Measurements from ENCODE around the gene IGF1R.

IGF1R gene

DNA sequence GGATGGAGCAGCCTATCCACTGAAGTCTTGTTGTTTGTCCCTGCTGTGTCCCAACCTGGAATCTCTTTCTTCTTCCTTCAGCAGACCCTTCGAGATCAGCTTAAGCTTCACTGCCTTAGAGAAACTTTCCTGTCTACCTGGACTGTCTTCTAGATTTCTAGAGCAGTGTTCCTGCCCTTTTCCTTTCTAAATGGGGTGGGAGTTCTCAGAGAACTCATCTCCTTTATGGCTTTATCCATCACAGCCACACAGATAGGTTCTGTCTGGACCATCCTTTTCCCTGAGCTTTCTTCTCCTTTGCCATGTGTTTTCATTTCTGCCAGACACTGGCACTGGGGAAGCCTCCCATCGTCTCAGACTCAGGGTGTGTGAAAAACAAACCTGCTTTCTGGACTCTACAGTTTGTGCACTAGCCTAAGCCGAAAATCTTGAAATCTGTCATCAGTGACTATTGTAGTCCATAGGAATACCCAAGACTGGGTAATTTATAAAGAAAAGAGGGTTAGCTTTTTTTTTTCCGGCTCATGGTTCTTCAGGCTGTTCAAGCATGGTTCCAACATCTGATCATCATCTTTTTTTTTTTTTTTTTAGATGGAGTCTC lies 181.8 kb downstream of the IGF1R start:
- DNase-seq: no peak
- Histone ChIP-seq H3K27ac (ENCODE audit: low read length) (no peak overlapping the region), H2AFZ (ENCODE audit: low read depth, low read length) (no peak overlapping the region), H3K79me2 (ENCODE audit: insufficient read depth, low read length) (peaks cover 23% of the 10 kb centered on the region), H3K4me3 (ENCODE audit: low read depth in 1 of 2, low read length in 2 of 2) (no peak overlapping the region), H3K27me3 (ENCODE audit: insufficient read depth, low read length, poor library complexity) (no peaks in the 10 kb centered on the region), H4K20me1 (ENCODE audit: insufficient read depth, low read length) (peaks cover 12% of the 10 kb centered on the region; the same call in 1 of the 2 replicates), H3K4me1 (ENCODE audit: insufficient read depth, low read length) (peaks cover 5% of the 10 kb centered on the region), H3K9ac (ENCODE audit: low read depth, low read length) (no peak overlapping the region), H3K36me3 (ENCODE audit: insufficient read depth, low read length) (no peaks in the 10 kb centered on the region), H3K4me2 (ENCODE audit: insufficient read depth, low read length) (no peak overlapping the region), H3K9me3 (ENCODE audit: insufficient read depth, low read length, severe bottlenecking) (peaks cover 9% of the 10 kb centered on the region)
- TF ChIP-seq, protein P1, sequence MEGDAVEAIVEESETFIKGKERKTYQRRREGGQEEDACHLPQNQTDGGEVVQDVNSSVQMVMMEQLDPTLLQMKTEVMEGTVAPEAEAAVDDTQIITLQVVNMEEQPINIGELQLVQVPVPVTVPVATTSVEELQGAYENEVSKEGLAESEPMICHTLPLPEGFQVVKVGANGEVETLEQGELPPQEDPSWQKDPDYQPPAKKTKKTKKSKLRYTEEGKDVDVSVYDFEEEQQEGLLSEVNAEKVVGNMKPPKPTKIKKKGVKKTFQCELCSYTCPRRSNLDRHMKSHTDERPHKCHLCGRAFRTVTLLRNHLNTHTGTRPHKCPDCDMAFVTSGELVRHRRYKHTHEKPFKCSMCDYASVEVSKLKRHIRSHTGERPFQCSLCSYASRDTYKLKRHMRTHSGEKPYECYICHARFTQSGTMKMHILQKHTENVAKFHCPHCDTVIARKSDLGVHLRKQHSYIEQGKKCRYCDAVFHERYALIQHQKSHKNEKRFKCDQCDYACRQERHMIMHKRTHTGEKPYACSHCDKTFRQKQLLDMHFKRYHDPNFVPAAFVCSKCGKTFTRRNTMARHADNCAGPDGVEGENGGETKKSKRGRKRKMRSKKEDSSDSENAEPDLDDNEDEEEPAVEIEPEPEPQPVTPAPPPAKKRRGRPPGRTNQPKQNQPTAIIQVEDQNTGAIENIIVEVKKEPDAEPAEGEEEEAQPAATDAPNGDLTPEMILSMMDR (IDR thresholded peaks at IDR 0.05; ENCODE audit: borderline replicate concordance, extremely low read depth, low read length, poor library complexity, severe bottlenecking): no peak
- no peak for TF ChIP-seq EZH2 (IDR thresholded peaks at IDR 0.05; ENCODE audit: borderline replicate concordance, low read depth, low read length, severe bottlenecking)
- ATAC-seq (ENCODE audit: insufficient read depth, low read depth): no peak

DNA sequence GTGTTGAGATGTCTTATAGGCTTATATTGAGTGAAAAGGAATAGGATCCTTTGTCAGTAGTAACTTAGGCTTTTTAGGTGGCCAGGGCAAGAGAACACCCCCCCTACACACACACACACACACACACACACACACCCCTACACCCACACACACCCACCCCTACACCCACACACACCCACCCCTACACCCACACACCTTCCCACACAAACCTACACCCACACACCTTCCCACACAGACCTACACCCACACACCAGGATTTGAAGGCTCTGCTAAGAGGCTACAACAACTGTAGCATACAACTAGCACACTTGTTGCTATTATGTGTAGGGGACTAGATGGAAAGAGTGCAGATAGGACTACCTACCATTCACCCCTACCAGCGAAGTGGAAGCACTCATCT lies 186.6 kb downstream of the IGF1R start:
- no peaks in the 10 kb centered on the region for H3K27me3 ChIP-seq (ENCODE audit: insufficient read depth, low read length, poor library complexity)
- peaks cover 26% of the 10 kb centered on the region for H3K79me2 ChIP-seq (ENCODE audit: insufficient read depth, low read length)
- peaks cover 20% of the 10 kb centered on the region for H4K20me1 ChIP-seq (ENCODE audit: insufficient read depth, low read length)
- DNase-seq (no peak), ATAC-seq (ENCODE audit: insufficient read depth, low read depth) (no peak)
- no peak overlapping the region for H2AFZ ChIP-seq (ENCODE audit: low read depth, low read length)
- H3K27ac ChIP-seq (ENCODE audit: low read length): no peak overlapping the region
- H3K9ac ChIP-seq (ENCODE audit: low read depth, low read length): no peak overlapping the region
- H3K9me3 ChIP-seq (ENCODE audit: insufficient read depth, low read length, severe bottlenecking): peaks cover 2% of the 10 kb centered on the region
- no peaks in the 10 kb centered on the region for H3K36me3 ChIP-seq (ENCODE audit: insufficient read depth, low read length)
- TF ChIP-seq EZH2 (IDR thresholded peaks at IDR 0.05; ENCODE audit: borderline replicate concordance, low read depth, low read length, severe bottlenecking): no peak
- TF ChIP-seq, protein P1 (IDR thresholded peaks at IDR 0.05; ENCODE audit: borderline replicate concordance, extremely low read depth, low read length, poor library complexity, severe bottlenecking): no peak
- H3K4me1 ChIP-seq (ENCODE audit: insufficient read depth, low read length): no peaks in the 10 kb centered on the region
- no peak overlapping the region for H3K4me3 ChIP-seq (ENCODE audit: low read depth in 1 of 2, low read length in 2 of 2)
- no peak overlapping the region for H3K4me2 ChIP-seq (ENCODE audit: insufficient read depth, low read length)

DNA sequence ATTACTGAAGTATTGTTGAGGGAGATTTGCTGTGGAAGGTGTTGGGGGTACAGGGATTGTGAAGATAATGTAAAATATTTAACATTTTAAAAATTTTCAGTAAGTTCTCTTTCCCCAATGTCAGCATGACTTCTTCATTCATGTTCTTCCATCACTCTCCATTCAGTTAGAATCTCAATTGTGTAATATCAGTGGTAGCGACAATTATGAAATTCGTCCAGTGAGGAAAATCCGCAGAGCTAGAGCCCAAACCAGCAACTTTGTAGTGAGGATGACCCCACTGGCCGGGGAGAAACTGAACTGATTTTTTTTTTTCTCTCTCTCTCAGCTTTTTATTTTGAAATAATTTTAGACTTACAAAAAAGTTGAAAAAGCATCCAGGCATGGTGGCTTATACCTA lies 187.5 kb downstream of the IGF1R start:
- Histone ChIP-seq H4K20me1 (ENCODE audit: insufficient read depth, low read length) (peaks cover 20% of the 10 kb centered on the region), H3K4me1 (ENCODE audit: insufficient read depth, low read length) (no peaks in the 10 kb centered on the region), H3K9me3 (ENCODE audit: insufficient read depth, low read length, severe bottlenecking) (peaks cover 2% of the 10 kb centered on the region), H3K27me3 (ENCODE audit: insufficient read depth, low read length, poor library complexity) (no peaks in the 10 kb centered on the region), H2AFZ (ENCODE audit: low read depth, low read length) (no peak overlapping the region), H3K36me3 (ENCODE audit: insufficient read depth, low read length) (no peaks in the 10 kb centered on the region), H3K4me2 (ENCODE audit: insufficient read depth, low read length) (no peak overlapping the region), H3K4me3 (ENCODE audit: low read depth in 1 of 2, low read length in 2 of 2) (no peak overlapping the region), H3K79me2 (ENCODE audit: insufficient read depth, low read length) (peaks cover 28% of the 10 kb centered on the region), H3K27ac (ENCODE audit: low read length) (no peak overlapping the region), H3K9ac (ENCODE audit: low read depth, low read length) (no peak overlapping the region)
- no peak for ATAC-seq (ENCODE audit: insufficient read depth, low read depth)
- TF ChIP-seq, protein P1 (IDR thresholded peaks at IDR 0.05; ENCODE audit: borderline replicate concordance, extremely low read depth, low read length, poor library complexity, severe bottlenecking): no peak
- TF ChIP-seq EZH2 (IDR thresholded peaks at IDR 0.05; ENCODE audit: borderline replicate concordance, low read depth, low read length, severe bottlenecking): no peak
- DNase-seq: no peak

All from DND-41 (cell line).